ENCODE results near the gene SNX1. TPM values are rescaled to one million over a fixed set of nuclear protein-coding genes. Genes with fewer than 3 reads are reported as not detected.

SNX1 gene
- total RNA-seq, 2 donors from 2014 or later: 44.8 to 57.1 TPM

- H3K4me1 ChIP-seq: peaks cover 0 to 60% of the 10 kb centered on the region in 2 donors
- H3K4me3 ChIP-seq: peak overlapping the region in 1 of 2 donors; percentile 73
- no peaks in the 10 kb centered on the region for H3K9me3 ChIP-seq
- TF ChIP-seq, protein P1, sequence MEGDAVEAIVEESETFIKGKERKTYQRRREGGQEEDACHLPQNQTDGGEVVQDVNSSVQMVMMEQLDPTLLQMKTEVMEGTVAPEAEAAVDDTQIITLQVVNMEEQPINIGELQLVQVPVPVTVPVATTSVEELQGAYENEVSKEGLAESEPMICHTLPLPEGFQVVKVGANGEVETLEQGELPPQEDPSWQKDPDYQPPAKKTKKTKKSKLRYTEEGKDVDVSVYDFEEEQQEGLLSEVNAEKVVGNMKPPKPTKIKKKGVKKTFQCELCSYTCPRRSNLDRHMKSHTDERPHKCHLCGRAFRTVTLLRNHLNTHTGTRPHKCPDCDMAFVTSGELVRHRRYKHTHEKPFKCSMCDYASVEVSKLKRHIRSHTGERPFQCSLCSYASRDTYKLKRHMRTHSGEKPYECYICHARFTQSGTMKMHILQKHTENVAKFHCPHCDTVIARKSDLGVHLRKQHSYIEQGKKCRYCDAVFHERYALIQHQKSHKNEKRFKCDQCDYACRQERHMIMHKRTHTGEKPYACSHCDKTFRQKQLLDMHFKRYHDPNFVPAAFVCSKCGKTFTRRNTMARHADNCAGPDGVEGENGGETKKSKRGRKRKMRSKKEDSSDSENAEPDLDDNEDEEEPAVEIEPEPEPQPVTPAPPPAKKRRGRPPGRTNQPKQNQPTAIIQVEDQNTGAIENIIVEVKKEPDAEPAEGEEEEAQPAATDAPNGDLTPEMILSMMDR (IDR thresholded peaks at IDR 0.05): peak in 1 of 2 donors; percentile 9
- H3K27me3 ChIP-seq: no peaks in the 10 kb centered on the region
- peaks cover 18% of the 10 kb centered on the region for H3K36me3 ChIP-seq
- no peak for DNase-seq (ENCODE audit: low spot score)
- H3K27ac ChIP-seq: peak overlapping the region; percentile 91 to 95
These were observed 3.5 kb upstream of the SNX1 start for GRCh38 chr15:64092075-64092820.

GRCh38 chr15:64092864-64093626 is 2.7 kb upstream of the SNX1 start:
- TF ChIP-seq, protein P1 (IDR thresholded peaks at IDR 0.05): peak in 1 of 2 donors; percentile 12
- Histone ChIP-seq H3K36me3 (peaks cover 10% of the 10 kb centered on the region), H3K4me1 (peaks cover 0 to 68% of the 10 kb centered on the region in 2 donors), H3K4me3 (peak overlapping the region; percentile 73 to 74), H3K27me3 (no peaks in the 10 kb centered on the region), H3K27ac (peak overlapping the region; percentile 91 to 95), H3K9me3 (no peaks in the 10 kb centered on the region)
- no peak for DNase-seq (ENCODE audit: low spot score)

- Histone ChIP-seq H3K36me3 (peaks cover 2% of the 10 kb centered on the region), H3K4me1 (peaks cover 0 to 75% of the 10 kb centered on the region in 2 donors), H3K4me3 (peak within 1 kb of the TSS; percentile 73 to 74), H3K9me3 (no peaks in the 10 kb centered on the region), H3K27me3 (no peaks in the 10 kb centered on the region), H3K27ac (peak within 1 kb of the TSS; percentile 91 to 95)
- DNase-seq (ENCODE audit: low spot score): peak; percentile 97
- TF ChIP-seq, protein P1 (IDR thresholded peaks at IDR 0.05): no peak
These were observed 2.0 kb upstream of the SNX1 start, which contains the start of gene CIAO2A for GRCh38 chr15:64093627-64094417. Gene CIAO2A (minus strand): TSS chr15:64093838. CDS start chr15:64093768, 70 bp downstream.

GRCh38 chr15:64095431-64095794 is 369 bp upstream of the SNX1 start:
- H3K27ac ChIP-seq: peak overlapping the region; percentile 74 to 93
- H3K9me3 ChIP-seq: no peaks in the 10 kb centered on the region
- no peak for DNase-seq (ENCODE audit: low spot score)
- H3K4me1 ChIP-seq: peaks cover 0 to 76% of the 10 kb centered on the region in 2 donors
- H3K27me3 ChIP-seq: no peaks in the 10 kb centered on the region
- TF ChIP-seq, protein P1 (IDR thresholded peaks at IDR 0.05): no peak
- H3K4me3 ChIP-seq: peak overlapping the region; percentile 93 to 96
- no peaks in the 10 kb centered on the region for H3K36me3 ChIP-seq

DNA sequence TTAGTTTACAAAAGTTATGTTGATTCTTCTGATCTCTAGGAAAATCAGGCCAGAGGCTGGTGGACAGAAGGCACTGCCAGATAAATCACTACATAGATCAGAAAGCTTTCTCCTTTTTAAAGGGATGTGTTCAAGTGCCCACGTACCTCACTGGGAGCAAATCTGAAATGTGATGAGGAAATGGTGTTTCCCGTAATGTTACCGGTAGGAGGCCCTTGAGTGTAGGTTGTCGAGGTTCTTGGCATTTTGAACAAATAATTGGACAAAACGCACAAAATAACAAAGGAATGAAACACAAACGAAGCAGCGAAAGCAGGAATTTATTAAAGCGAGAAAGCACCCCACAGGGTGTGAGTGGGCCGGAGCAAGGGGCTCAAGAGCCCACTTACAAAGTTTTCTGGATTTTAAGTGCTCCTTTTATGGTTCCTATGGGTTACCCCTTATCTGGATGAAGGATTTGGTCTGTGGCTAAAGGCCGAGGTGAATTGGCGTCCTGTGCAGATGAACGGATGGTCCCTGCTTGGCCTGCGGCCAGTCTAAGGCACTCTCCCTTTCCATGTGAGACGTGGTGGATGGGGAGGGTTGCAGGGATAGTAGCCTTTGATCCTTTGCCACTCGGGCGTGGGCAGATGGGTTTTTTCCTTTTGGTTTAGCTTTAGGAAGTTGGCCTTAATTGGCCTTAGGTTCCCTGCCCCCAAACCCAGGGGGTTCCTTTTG is 1.0 kb downstream of the SNX1 start:
- H3K27me3 ChIP-seq: no peaks in the 10 kb centered on the region
- TF ChIP-seq, protein P1 (IDR thresholded peaks at IDR 0.05): no peak
- H3K4me1 ChIP-seq: peaks cover 0 to 63% of the 10 kb centered on the region in 2 donors
- H3K36me3 ChIP-seq: no peaks in the 10 kb centered on the region
- H3K27ac ChIP-seq: peak overlapping the region; percentile 74 to 93
- no peaks in the 10 kb centered on the region for H3K9me3 ChIP-seq
- peak overlapping the region; percentile 93 to 96 for H3K4me3 ChIP-seq
- no peak for DNase-seq (ENCODE audit: low spot score)

Measured in right atrium auricular region (tissue), 2 donors.